Stimulated activated CD8-positive, alpha-beta memory T cell treated with anti-CD3 and anti-CD28 coated beads, Interleukin-12 subunit alpha, Interleukin-12 subunit beta, amount 100 ng/mL, for 24 hours (primary cell): Measurements from ENCODE around the gene RNF212B.
"Not testable (repeated sequence)": the region's sequence is repeated elsewhere in the genome, so short reads cannot be mapped to it uniquely, and the experiment has no call there.

ENCODE experiments used
- DNase-seq: peaks from one replicate; pipeline ENCODE4 v3.0.0-alpha.2; 2020; ENCODE audit errors: extremely low read depth

The RNF212B gene

GRCh38 chr14:23237772-23238594 is at the start of gene RNF212B:
TSS of gene RNF212B (plus strand) at chr14:23237936. CDS start at chr14:23240346, 2,410 bp downstream.
- peak; percentile 66 for DNase-seq

- DNase-seq: no peak
Observed at GRCh38 chr14:23193432-23193831, 44.3 kb upstream of the RNF212B start.

- no peak for DNase-seq
Observed at GRCh38 chr14:23195552-23196101, 42.1 kb upstream of the RNF212B start.

GRCh38 chr14:23196487-23196886 is 41.2 kb upstream of the RNF212B start:
- DNase-seq: not testable (repeated sequence)

- not testable (repeated sequence) for DNase-seq
Observed at GRCh38 chr14:23199141-23199540, 38.6 kb upstream of the RNF212B start.

- DNase-seq: no peak
Observed at GRCh38 chr14:23202001-23202400, 35.7 kb upstream of the RNF212B start.

- DNase-seq: no peak
Observed at GRCh38 chr14:23206422-23207145, 31.2 kb upstream of the RNF212B start.

GRCh38 chr14:23207146-23207540 is 30.6 kb upstream of the RNF212B start:
- DNase-seq: no peak

GRCh38 chr14:23208324-23208723 is 29.4 kb upstream of the RNF212B start:
- no peak for DNase-seq

- no peak for DNase-seq
Observed at GRCh38 chr14:23209651-23210423, 27.9 kb upstream of the RNF212B start.

- DNase-seq: no peak
Observed at GRCh38 chr14:23215421-23215820, 22.3 kb upstream of the RNF212B start.

GRCh38 chr14:23217032-23218020 is 20.4 kb upstream of the RNF212B start:
- DNase-seq: no peak

GRCh38 chr14:23219075-23219474 is 18.7 kb upstream of the RNF212B start:
- no peak for DNase-seq

- not testable (repeated sequence) for DNase-seq
Observed at GRCh38 chr14:23224958-23225357, 12.8 kb upstream of the RNF212B start.

- DNase-seq: no peak
Observed at GRCh38 chr14:23227566-23227965, 10.2 kb upstream of the RNF212B start.

GRCh38 chr14:23228812-23229211 is 8.9 kb upstream of the RNF212B start:
- no peak for DNase-seq

GRCh38 chr14:23232241-23232808 is 5.4 kb upstream of the RNF212B start:
- DNase-seq: not testable (repeated sequence)

- no peak for DNase-seq
Observed at GRCh38 chr14:23240661-23241060, 2.9 kb downstream of the RNF212B start.

GRCh38 chr14:23241061-23241715 is 3.5 kb downstream of the RNF212B start:
- DNase-seq: not testable (repeated sequence)

GRCh38 chr14:23242076-23242475 is 4.3 kb downstream of the RNF212B start:
- DNase-seq: no peak
